Measurements from ENCODE around the gene ERMN. TPM values are rescaled to one million over a fixed set of nuclear protein-coding genes. Genes with fewer than 3 reads are reported as not detected.

ERMN gene
- total RNA-seq, 2 donors from 2014 or later: 0.55 to 0.68 TPM

GRCh38 chr2:157329524-157329923 is 3.9 kb upstream of the ERMN start:
- Mint-ChIP-seq H3K9me3 (no peaks in the 10 kb centered on the region), H3K27ac (no peak overlapping the region), H3K27me3 (ENCODE audit: insufficient read depth) (no peaks in the 10 kb centered on the region), H3K4me3 (no peak overlapping the region), H3K36me3 (ENCODE audit: low read depth) (no peaks in the 10 kb centered on the region), H3K4me1 (peaks cover 18% of the 10 kb centered on the region)
- TF ChIP-seq, protein P1, sequence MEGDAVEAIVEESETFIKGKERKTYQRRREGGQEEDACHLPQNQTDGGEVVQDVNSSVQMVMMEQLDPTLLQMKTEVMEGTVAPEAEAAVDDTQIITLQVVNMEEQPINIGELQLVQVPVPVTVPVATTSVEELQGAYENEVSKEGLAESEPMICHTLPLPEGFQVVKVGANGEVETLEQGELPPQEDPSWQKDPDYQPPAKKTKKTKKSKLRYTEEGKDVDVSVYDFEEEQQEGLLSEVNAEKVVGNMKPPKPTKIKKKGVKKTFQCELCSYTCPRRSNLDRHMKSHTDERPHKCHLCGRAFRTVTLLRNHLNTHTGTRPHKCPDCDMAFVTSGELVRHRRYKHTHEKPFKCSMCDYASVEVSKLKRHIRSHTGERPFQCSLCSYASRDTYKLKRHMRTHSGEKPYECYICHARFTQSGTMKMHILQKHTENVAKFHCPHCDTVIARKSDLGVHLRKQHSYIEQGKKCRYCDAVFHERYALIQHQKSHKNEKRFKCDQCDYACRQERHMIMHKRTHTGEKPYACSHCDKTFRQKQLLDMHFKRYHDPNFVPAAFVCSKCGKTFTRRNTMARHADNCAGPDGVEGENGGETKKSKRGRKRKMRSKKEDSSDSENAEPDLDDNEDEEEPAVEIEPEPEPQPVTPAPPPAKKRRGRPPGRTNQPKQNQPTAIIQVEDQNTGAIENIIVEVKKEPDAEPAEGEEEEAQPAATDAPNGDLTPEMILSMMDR (conservative IDR thresholded peaks at IDR 0.05): no peak
- Histone ChIP-seq H3K27ac (ENCODE audit: low read depth, low read length) (no peak overlapping the region), H3K9ac (ENCODE audit: extremely low read depth, low read length, poor library complexity, severe bottlenecking) (no peak overlapping the region), H3K4me1 (ENCODE audit: control insufficient read depth, insufficient read depth, low read length) (peaks cover 15% of the 10 kb centered on the region), H3K36me3 (ENCODE audit: control insufficient read depth, insufficient read depth, low read length) (no peaks in the 10 kb centered on the region), H3K9me3 (ENCODE audit: control insufficient read depth, low read length) (no peaks in the 10 kb centered on the region), H3K4me3 (ENCODE audit: low read length) (no peak overlapping the region), H3K27me3 (ENCODE audit: control insufficient read depth, insufficient read depth, low read length, poor library complexity, severe bottlenecking) (no peaks in the 10 kb centered on the region)
- no peak for DNase-seq
- WGBS, 2 experiments (ENCODE audit: insufficient coverage in 1 of 2, insufficient read length in 1 of 2): 96 to 98% methylated on average over 8 to 9 of the region's 9 CpGs

DNA sequence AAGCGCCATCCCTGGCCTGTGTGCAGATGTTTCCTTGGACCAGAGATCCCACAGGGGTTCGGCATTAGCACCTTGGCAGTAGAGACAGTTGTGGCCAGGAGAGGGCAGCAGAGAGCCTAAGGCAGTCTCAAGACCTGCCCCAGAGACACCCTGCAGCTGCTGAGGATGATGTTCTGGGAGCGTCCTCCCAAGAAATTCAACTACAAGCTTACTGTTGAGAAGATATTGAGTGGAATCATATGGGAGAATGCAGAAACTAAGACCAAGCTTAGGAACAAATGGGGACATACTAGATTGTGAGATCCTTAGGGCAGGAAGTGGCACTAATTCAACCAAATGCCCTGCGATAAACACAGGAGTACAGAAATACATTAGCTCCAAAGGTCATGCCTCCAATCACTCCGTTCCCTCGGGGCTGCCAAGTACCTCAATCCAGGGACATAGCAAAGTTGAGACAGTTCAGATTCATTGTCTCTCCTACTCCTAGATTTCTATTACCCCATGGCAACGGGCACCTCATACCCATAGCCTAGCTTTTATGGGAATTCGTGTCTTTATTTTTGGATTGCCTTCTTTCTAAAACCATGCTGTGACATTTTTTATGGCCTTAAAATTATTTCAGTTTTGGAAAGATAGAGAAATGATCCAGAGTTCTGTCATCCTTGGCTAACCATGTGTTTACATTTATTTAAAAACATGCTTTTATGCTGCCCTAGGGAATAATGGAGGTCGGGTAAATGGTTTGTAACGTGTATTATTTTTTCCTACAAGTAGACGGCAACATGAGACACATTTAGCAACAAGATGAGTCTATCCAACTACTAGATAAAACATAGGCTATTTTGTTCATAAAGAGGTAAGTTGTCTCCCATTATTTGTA is 2.2 kb upstream of the ERMN start:
- Histone ChIP-seq H3K36me3 (ENCODE audit: control insufficient read depth, insufficient read depth, low read length) (no peaks in the 10 kb centered on the region), H3K9ac (ENCODE audit: extremely low read depth, low read length, poor library complexity, severe bottlenecking) (no peak overlapping the region), H3K27ac (ENCODE audit: low read depth, low read length) (no peak overlapping the region), H3K27me3 (ENCODE audit: control insufficient read depth, insufficient read depth, low read length, poor library complexity, severe bottlenecking) (no peaks in the 10 kb centered on the region), H3K4me1 (ENCODE audit: control insufficient read depth, insufficient read depth, low read length) (peaks cover 15% of the 10 kb centered on the region), H3K4me3 (ENCODE audit: low read length) (no peak overlapping the region), H3K9me3 (ENCODE audit: control insufficient read depth, low read length) (no peaks in the 10 kb centered on the region)
- peaks cover 18% of the 10 kb centered on the region for H3K4me1 Mint-ChIP-seq
- H3K9me3 Mint-ChIP-seq: no peaks in the 10 kb centered on the region
- no peaks in the 10 kb centered on the region for H3K27me3 Mint-ChIP-seq (ENCODE audit: insufficient read depth)
- H3K4me3 Mint-ChIP-seq: no peak overlapping the region
- DNase-seq: peak; percentile 97
- H3K36me3 Mint-ChIP-seq (ENCODE audit: low read depth): no peaks in the 10 kb centered on the region
- 59 to 82% methylated on average over 5 to 11 of the region's 11 CpGs for WGBS, 2 experiments (ENCODE audit: insufficient coverage in 1 of 2, insufficient read length in 1 of 2)
- no peak overlapping the region for H3K27ac Mint-ChIP-seq
- TF ChIP-seq, protein P1 (conservative IDR thresholded peaks at IDR 0.05): peak; percentile 98

GRCh38 chr2:157327200-157327599 is 1.6 kb upstream of the ERMN start:
- H3K4me3 ChIP-seq (ENCODE audit: low read length): no peak overlapping the region
- no peak overlapping the region for H3K27ac ChIP-seq (ENCODE audit: low read depth, low read length)
- H3K9me3 Mint-ChIP-seq: no peaks in the 10 kb centered on the region
- H3K27me3 ChIP-seq (ENCODE audit: control insufficient read depth, insufficient read depth, low read length, poor library complexity, severe bottlenecking): no peaks in the 10 kb centered on the region
- H3K9ac ChIP-seq (ENCODE audit: extremely low read depth, low read length, poor library complexity, severe bottlenecking): no peak overlapping the region
- DNase-seq: no peak
- no peaks in the 10 kb centered on the region for H3K27me3 Mint-ChIP-seq (ENCODE audit: insufficient read depth)
- H3K4me3 Mint-ChIP-seq: no peak overlapping the region
- WGBS, 2 experiments (ENCODE audit: insufficient coverage in 1 of 2, insufficient read length in 1 of 2): 91% methylated on average over 3 of the region's 3 CpGs; no CpG with 5 or more reads in 1 of the 2 experiments
- peaks cover 15% of the 10 kb centered on the region for H3K4me1 ChIP-seq (ENCODE audit: control insufficient read depth, insufficient read depth, low read length)
- TF ChIP-seq, protein P1 (conservative IDR thresholded peaks at IDR 0.05): no peak
- peaks cover 18% of the 10 kb centered on the region for H3K4me1 Mint-ChIP-seq
- H3K36me3 Mint-ChIP-seq (ENCODE audit: low read depth): no peaks in the 10 kb centered on the region
- H3K36me3 ChIP-seq (ENCODE audit: control insufficient read depth, insufficient read depth, low read length): no peaks in the 10 kb centered on the region
- no peaks in the 10 kb centered on the region for H3K9me3 ChIP-seq (ENCODE audit: control insufficient read depth, low read length)
- H3K27ac Mint-ChIP-seq: no peak overlapping the region
